GM12878 (cell line): Measurements from ENCODE around the gene DCTPP1. TPM values are rescaled to one million over a fixed set of nuclear protein-coding genes. Genes with fewer than 3 reads are reported as not detected.

Experiments used
- ATF7 ChIP-seq: fragments of 450-650 bp; IDR thresholded peaks from 2 replicates; pipeline ENCODE4 v1.6.1; 2016; ENCODE audit warnings: low read depth, mild to moderate bottlenecking
- BACH1 ChIP-seq: fragments of 450-650 bp; IDR thresholded peaks from 2 replicates; pipeline ENCODE4 v1.6.1; 2017; ENCODE audit warnings: mild to moderate bottlenecking, borderline replicate concordance
- BCL11A ChIP-seq: IDR thresholded peaks from 2 replicates; pipeline ENCODE4 v1.6.1; 2011; ENCODE audit warnings: low read depth, low read length
- ELK1 ChIP-seq: IDR thresholded peaks from 2 replicates; pipeline ENCODE4 v1.6.1; 2012; ENCODE audit warnings: low read depth, low read length, improper control_type of control experiment
- FOXM1 ChIP-seq: IDR thresholded peaks from 2 replicates; pipeline ENCODE4 v1.6.1; 2012; ENCODE audit warnings: low read depth, mild to moderate bottlenecking, inconsistent platforms, low read length, moderate library complexity
- HDAC6 ChIP-seq: fragments of 200-600 bp; sonication (generic); IDR thresholded peaks from one replicate; pipeline ENCODE4 v1.8.0; 2017; ENCODE audit warnings: antibody characterized with exemption; ENCODE audit not compliant: unreplicated experiment
- IKZF1 ChIP-seq: fragments of 450-650 bp; conservative IDR thresholded peaks from 2 replicates; pipeline ENCODE4 v1.6.1; 2017; ENCODE audit warnings: antibody characterized with exemption, mild to moderate bottlenecking
- IKZF2 ChIP-seq, 2 experiments: fragments of 450-650 bp; IDR thresholded peaks; 2 replicates each; pipeline ENCODE4 v1.6.1; 2017; ENCODE audit warnings: mild to moderate bottlenecking in 2 of 2, moderate library complexity in 2 of 2
- JUND ChIP-seq: IDR thresholded peaks from 2 replicates; pipeline ENCODE4 v1.6.1; 2012; ENCODE audit warnings: low read depth, mild to moderate bottlenecking, low read length, improper control_type of control experiment, moderate library complexity
- NFYB ChIP-seq: IDR thresholded peaks from 2 replicates; pipeline ENCODE4 v1.6.1; 2011; ENCODE audit warnings: low read depth, mild to moderate bottlenecking, low read length, improper control_type of control experiment, moderate library complexity; ENCODE audit not compliant: insufficient read depth
- PML ChIP-seq: IDR thresholded peaks from 2 replicates; pipeline ENCODE4 v1.6.1; 2012; ENCODE audit warnings: low read length, inconsistent platforms
- RAD21 ChIP-seq: IDR thresholded peaks from 2 replicates; pipeline ENCODE4 v1.6.1; 2011; ENCODE audit warnings: mild to moderate bottlenecking, low read depth, low read length, moderate library complexity; ENCODE audit not compliant: insufficient read depth
- SP1 ChIP-seq: IDR thresholded peaks from one replicate; pipeline ENCODE4 v1.6.1; 2011; ENCODE audit warnings: low read depth, low read length
- SRF ChIP-seq, 2 experiments: IDR thresholded peaks; 2 replicates each; pipeline ENCODE4 v1.6.1; 2011; ENCODE audit warnings: low read depth in 2 of 2, low read length in 2 of 2, mild to moderate bottlenecking in 1 of 2, moderate library complexity in 1 of 2
- ZBED1 ChIP-seq: IDR thresholded peaks from 2 replicates; pipeline ENCODE4 v1.6.1; 2016; ENCODE audit warnings: borderline replicate concordance
- ZNF207 ChIP-seq: fragments of 450-650 bp; IDR thresholded peaks from 2 replicates; pipeline ENCODE4 v1.6.1; 2014; ENCODE audit warnings: antibody characterized with exemption, mild to moderate bottlenecking, borderline replicate concordance
- ZNF217 ChIP-seq: fragments of 450-650 bp; IDR thresholded peaks from 2 replicates; pipeline ENCODE4 v1.6.1; 2017; ENCODE audit warnings: antibody characterized with exemption, mild to moderate bottlenecking
- ZNF274 ChIP-seq: IDR thresholded peaks from one replicate; pipeline ENCODE4 v1.8.0; 2011; ENCODE audit not compliant: insufficient read length, insufficient read depth
- ZNF622 ChIP-seq: fragments of 450-650 bp; IDR thresholded peaks from 2 replicates; pipeline ENCODE4 v1.6.1; 2017; ENCODE audit warnings: mild to moderate bottlenecking, inconsistent platforms
- polyA plus RNA-seq, 11 experiments: library from polyadenylated mRNA; depleted of rRNA in 4 of 11; unstranded in 6 of 11; stranded (reverse) in 5 of 11; fragments of >200 nt; fragmentation: Nextera tagmentation in 4 of 11; fragmentation: Illumina TruSeq in 1 of 11; extraction: Ambion mirVana in 4 of 11; extraction: Trizol in 1 of 11; gene quantifications; 1 replicate in 1 of 11; 2 replicates in 10 of 11; pipeline versions ENCODE4 v1.2.1 to v1.2.3, GENCODE V29; 2011 to 2016; ENCODE audit warnings: inconsistent platforms in 2 of 11, missing spikeins in 2 of 11, low read depth in 1 of 11
- total RNA-seq, 4 experiments: library from RNA; depleted of rRNA in 3 of 4; stranded (reverse); fragments of >200 nt in 3 of 4; fragmentation: Illumina TruSeq in 1 of 4; extraction: Trizol in 1 of 4; gene quantifications; 2 replicates each; pipeline versions ENCODE4 v1.2.1 to v1.2.3, GENCODE V29; 2013 to 2021
- TF ChIP-seq, protein P1 (sequence below): fragments of 450-650 bp; IDR thresholded peaks from 2 replicates; pipeline ENCODE4 v1.6.1; 2017; ENCODE audit warnings: mild to moderate bottlenecking, moderate library complexity
- TF ChIP-seq, protein P2 (sequence below): fragments of 150-350 bp; IDR thresholded peaks from 2 replicates; pipeline ENCODE4 v1.6.1; 2016; ENCODE audit warnings: low read depth, low read length
- TF ChIP-seq, protein P3 (sequence below): fragments of 450-650 bp; IDR thresholded peaks from 2 replicates; pipeline ENCODE4 v1.6.1; 2016; ENCODE audit warnings: mild to moderate bottlenecking

The DCTPP1 gene
- total and polyA plus RNA-seq, 10 of the 15 experiments (the other 5 are each of a cell fraction or from before 2014, with no cell fraction given) = 72.1 to 266 (median 157) TPM

DNA sequence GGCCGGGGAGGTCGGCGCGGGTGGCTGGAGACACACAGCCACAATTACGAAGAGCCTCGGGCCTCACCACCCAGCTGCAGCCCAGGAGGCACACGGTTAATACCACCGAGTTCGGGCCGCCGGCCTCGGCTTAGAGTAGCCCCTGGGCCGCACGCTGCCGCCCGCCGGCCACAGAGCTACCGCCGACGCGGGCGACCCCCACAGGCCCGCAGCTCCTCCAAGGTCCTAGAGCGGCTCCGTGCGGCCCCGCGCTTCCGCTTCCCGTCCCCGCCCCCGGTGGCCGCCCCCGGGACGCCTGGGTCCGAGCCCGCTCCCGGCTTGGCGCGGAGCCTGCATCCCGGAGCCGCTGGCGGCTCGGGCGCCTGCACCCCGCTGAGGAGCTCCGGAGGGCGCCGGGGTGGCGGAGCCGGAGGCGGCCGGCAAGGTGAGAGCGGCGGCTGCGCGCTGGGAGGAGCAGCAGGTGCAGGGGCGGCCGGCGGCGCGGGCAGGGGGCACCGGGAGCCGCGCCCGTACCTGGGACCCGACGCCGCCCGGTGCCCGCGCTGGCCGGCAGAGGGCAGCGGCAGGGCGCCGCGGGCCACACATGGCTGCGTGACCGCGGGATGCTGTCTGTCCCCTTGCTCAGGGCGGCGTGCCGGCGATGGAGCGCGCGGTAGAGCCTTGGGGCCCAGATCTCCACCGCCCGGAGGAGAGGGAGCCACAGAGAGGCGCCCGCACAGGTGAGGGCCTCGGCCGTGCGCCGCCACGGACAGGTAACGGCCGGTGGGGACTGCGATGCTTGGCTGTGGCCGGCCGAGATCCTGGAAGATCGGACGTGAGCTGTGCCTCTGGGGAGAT is 34.5 kb downstream of the DCTPP1 start, which contains the start of gene ZNF48 (continued):
- TF ChIP-seq ZBED1 (no peak), PML (no peak), ZNF207 (peak; percentile 46; the same call in 1 of the 2 replicates), BCL11A (no peak), NFYB (no peak), ATF7 (no peak), IKZF2 (IDR thresholded peaks at IDR 0.05) (no peak; a peak in 1 of 4 replicates), ZNF274 (no peak), ELK1 (peak; percentile 73), BACH1 (no peak; the same call in 1 of the 2 replicates), HDAC6 (peak; percentile 51), ZNF217 (peak; percentile 83), IKZF1 (peak; percentile 94), SP1 (peak; percentile 56), JUND (no peak), RAD21 (no peak), SRF (IDR thresholded peaks at IDR 0.05; ENCODE audit: low read depth in 2 of 2, low read length in 2 of 2) (peak in 1 of 2 experiments; percentile 28; a peak in 1 of 4 replicates), FOXM1 (no peak), ZNF622 (no peak; the same call in 1 of the 2 replicates)
- TF ChIP-seq, protein P1, sequence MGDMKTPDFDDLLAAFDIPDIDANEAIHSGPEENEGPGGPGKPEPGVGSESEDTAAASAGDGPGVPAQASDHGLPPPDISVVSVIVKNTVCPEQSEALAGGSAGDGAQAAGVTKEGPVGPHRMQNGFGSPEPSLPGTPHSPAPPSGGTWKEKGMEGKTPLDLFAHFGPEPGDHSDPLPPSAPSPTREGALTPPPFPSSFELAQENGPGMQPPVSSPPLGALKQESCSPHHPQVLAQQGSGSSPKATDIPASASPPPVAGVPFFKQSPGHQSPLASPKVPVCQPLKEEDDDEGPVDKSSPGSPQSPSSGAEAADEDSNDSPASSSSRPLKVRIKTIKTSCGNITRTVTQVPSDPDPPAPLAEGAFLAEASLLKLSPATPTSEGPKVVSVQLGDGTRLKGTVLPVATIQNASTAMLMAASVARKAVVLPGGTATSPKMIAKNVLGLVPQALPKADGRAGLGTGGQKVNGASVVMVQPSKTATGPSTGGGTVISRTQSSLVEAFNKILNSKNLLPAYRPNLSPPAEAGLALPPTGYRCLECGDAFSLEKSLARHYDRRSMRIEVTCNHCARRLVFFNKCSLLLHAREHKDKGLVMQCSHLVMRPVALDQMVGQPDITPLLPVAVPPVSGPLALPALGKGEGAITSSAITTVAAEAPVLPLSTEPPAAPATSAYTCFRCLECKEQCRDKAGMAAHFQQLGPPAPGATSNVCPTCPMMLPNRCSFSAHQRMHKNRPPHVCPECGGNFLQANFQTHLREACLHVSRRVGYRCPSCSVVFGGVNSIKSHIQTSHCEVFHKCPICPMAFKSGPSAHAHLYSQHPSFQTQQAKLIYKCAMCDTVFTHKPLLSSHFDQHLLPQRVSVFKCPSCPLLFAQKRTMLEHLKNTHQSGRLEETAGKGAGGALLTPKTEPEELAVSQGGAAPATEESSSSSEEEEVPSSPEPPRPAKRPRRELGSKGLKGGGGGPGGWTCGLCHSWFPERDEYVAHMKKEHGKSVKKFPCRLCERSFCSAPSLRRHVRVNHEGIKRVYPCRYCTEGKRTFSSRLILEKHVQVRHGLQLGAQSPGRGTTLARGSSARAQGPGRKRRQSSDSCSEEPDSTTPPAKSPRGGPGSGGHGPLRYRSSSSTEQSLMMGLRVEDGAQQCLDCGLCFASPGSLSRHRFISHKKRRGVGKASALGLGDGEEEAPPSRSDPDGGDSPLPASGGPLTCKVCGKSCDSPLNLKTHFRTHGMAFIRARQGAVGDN = peak; percentile 36
- TF ChIP-seq, protein P2, sequence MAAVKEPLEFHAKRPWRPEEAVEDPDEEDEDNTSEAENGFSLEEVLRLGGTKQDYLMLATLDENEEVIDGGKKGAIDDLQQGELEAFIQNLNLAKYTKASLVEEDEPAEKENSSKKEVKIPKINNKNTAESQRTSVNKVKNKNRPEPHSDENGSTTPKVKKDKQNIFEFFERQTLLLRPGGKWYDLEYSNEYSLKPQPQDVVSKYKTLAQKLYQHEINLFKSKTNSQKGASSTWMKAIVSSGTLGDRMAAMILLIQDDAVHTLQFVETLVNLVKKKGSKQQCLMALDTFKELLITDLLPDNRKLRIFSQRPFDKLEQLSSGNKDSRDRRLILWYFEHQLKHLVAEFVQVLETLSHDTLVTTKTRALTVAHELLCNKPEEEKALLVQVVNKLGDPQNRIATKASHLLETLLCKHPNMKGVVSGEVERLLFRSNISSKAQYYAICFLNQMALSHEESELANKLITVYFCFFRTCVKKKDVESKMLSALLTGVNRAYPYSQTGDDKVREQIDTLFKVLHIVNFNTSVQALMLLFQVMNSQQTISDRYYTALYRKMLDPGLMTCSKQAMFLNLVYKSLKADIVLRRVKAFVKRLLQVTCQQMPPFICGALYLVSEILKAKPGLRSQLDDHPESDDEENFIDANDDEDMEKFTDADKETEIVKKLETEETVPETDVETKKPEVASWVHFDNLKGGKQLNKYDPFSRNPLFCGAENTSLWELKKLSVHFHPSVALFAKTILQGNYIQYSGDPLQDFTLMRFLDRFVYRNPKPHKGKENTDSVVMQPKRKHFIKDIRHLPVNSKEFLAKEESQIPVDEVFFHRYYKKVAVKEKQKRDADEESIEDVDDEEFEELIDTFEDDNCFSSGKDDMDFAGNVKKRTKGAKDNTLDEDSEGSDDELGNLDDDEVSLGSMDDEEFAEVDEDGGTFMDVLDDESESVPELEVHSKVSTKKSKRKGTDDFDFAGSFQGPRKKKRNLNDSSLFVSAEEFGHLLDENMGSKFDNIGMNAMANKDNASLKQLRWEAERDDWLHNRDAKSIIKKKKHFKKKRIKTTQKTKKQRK = no peak
- TF ChIP-seq, protein P3, sequence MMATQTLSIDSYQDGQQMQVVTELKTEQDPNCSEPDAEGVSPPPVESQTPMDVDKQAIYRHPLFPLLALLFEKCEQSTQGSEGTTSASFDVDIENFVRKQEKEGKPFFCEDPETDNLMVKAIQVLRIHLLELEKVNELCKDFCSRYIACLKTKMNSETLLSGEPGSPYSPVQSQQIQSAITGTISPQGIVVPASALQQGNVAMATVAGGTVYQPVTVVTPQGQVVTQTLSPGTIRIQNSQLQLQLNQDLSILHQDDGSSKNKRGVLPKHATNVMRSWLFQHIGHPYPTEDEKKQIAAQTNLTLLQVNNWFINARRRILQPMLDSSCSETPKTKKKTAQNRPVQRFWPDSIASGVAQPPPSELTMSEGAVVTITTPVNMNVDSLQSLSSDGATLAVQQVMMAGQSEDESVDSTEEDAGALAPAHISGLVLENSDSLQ = 0 out of 2 replicates have a peak, but pooled peaks have one; percentile 5
